ENCODE measurements around the gene SELP. TPM values are rescaled to one million over a fixed set of nuclear protein-coding genes. Genes with fewer than 3 reads are reported as not detected.
A peak's percentile ranks its signal among the peaks of the same experiment; 100 is the strongest.

SELP gene
- total and polyA plus RNA-seq, 2 of the 13 experiments (the other 11 are each of a cell fraction or from before 2014, with no cell fraction given): 0.11 TPM; not detected in 1

- TF ChIP-seq ZBTB4 (CRISPR knock-in tag; IDR thresholded peaks at IDR 0.05; ENCODE audit: borderline replicate concordance) (no peak), THAP8 (CRISPR knock-in tag; IDR thresholded peaks at IDR 0.05; ENCODE audit: borderline replicate concordance) (no peak), TCF12 (IDR thresholded peaks at IDR 0.05) (no peak), TCF12 (CRISPR knock-in tag; IDR thresholded peaks at IDR 0.05) (no peak), SAFB2 (CRISPR knock-in tag; IDR thresholded peaks at IDR 0.05; ENCODE audit: borderline replicate concordance, low read depth) (no peak), KLF9 (CRISPR knock-in tag; IDR thresholded peaks at IDR 0.05; ENCODE audit: low read depth) (no peak), ZMYM2 (CRISPR knock-in tag; IDR thresholded peaks at IDR 0.05) (peak; percentile 89), ZNF672 (CRISPR knock-in tag; IDR thresholded peaks at IDR 0.05) (no peak), RFXANK (CRISPR knock-in tag; IDR thresholded peaks at IDR 0.05) (no peak), MATR3 (CRISPR knock-in tag; IDR thresholded peaks at IDR 0.05) (no peak), ZSCAN12 (CRISPR knock-in tag; IDR thresholded peaks at IDR 0.05) (no peak), ZBTB7B (CRISPR knock-in tag; IDR thresholded peaks at IDR 0.05) (no peak), TOE1 (CRISPR knock-in tag; IDR thresholded peaks at IDR 0.05) (no peak)
- TF ChIP-seq, protein P1, sequence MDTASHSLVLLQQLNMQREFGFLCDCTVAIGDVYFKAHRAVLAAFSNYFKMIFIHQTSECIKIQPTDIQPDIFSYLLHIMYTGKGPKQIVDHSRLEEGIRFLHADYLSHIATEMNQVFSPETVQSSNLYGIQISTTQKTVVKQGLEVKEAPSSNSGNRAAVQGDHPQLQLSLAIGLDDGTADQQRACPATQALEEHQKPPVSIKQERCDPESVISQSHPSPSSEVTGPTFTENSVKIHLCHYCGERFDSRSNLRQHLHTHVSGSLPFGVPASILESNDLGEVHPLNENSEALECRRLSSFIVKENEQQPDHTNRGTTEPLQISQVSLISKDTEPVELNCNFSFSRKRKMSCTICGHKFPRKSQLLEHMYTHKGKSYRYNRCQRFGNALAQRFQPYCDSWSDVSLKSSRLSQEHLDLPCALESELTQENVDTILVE (CRISPR knock-in tag; IDR thresholded peaks at IDR 0.05): no peak
- TF ChIP-seq, protein P2, sequence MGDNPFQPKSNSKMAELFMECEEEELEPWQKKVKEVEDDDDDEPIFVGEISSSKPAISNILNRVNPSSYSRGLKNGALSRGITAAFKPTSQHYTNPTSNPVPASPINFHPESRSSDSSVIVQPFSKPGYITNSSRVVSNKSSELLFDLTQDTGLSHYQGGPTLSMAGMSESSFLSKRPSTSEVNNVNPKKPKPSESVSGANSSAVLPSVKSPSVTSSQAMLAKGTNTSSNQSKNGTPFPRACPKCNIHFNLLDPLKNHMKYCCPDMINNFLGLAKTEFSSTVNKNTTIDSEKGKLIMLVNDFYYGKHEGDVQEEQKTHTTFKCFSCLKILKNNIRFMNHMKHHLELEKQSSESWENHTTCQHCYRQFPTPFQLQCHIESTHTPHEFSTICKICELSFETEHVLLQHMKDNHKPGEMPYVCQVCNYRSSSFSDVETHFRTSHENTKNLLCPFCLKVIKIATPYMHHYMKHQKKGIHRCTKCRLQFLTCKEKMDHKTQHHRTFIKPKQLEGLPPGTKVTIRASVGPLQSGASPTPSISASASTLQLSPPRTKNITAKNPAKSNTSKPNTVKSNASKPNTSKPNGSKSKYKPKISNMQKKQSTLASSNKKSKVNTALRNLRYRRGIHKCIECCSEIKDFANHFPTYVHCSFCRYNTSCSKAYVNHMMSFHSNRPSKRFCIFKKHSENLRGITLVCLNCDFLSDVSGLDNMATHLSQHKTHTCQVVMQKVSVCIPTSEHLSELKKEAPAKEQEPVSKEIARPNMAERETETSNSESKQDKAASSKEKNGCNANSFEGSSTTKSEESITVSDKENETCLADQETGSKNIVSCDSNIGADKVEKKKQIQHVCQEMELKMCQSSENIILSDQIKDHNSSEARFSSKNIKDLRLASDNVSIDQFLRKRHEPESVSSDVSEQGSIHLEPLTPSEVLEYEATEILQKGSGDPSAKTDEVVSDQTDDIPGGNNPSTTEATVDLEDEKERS (CRISPR knock-in tag; IDR thresholded peaks at IDR 0.05): 0 out of 2 replicates have a peak, but pooled peaks have one; percentile 74
- TF ChIP-seq, protein P3, sequence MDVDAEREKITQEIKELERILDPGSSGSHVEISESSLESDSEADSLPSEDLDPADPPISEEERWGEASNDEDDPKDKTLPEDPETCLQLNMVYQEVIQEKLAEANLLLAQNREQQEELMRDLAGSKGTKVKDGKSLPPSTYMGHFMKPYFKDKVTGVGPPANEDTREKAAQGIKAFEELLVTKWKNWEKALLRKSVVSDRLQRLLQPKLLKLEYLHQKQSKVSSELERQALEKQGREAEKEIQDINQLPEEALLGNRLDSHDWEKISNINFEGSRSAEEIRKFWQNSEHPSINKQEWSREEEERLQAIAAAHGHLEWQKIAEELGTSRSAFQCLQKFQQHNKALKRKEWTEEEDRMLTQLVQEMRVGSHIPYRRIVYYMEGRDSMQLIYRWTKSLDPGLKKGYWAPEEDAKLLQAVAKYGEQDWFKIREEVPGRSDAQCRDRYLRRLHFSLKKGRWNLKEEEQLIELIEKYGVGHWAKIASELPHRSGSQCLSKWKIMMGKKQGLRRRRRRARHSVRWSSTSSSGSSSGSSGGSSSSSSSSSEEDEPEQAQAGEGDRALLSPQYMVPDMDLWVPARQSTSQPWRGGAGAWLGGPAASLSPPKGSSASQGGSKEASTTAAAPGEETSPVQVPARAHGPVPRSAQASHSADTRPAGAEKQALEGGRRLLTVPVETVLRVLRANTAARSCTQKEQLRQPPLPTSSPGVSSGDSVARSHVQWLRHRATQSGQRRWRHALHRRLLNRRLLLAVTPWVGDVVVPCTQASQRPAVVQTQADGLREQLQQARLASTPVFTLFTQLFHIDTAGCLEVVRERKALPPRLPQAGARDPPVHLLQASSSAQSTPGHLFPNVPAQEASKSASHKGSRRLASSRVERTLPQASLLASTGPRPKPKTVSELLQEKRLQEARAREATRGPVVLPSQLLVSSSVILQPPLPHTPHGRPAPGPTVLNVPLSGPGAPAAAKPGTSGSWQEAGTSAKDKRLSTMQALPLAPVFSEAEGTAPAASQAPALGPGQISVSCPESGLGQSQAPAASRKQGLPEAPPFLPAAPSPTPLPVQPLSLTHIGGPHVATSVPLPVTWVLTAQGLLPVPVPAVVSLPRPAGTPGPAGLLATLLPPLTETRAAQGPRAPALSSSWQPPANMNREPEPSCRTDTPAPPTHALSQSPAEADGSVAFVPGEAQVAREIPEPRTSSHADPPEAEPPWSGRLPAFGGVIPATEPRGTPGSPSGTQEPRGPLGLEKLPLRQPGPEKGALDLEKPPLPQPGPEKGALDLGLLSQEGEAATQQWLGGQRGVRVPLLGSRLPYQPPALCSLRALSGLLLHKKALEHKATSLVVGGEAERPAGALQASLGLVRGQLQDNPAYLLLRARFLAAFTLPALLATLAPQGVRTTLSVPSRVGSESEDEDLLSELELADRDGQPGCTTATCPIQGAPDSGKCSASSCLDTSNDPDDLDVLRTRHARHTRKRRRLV (CRISPR knock-in tag; IDR thresholded peaks at IDR 0.05): no peak
Observed at GRCh38 chr1:169576241-169576934, 53.5 kb downstream of the SELP start (continued).

Measured in HepG2 (cell line).